Measurements from ENCODE around the gene LETMD1. TPM values are rescaled to one million over a fixed set of nuclear protein-coding genes. Genes with fewer than 3 reads are reported as not detected.

The LETMD1 gene
- total RNA-seq, 2 donors from 2014 or later, result 56.2 to 56.6 TPM

DNA sequence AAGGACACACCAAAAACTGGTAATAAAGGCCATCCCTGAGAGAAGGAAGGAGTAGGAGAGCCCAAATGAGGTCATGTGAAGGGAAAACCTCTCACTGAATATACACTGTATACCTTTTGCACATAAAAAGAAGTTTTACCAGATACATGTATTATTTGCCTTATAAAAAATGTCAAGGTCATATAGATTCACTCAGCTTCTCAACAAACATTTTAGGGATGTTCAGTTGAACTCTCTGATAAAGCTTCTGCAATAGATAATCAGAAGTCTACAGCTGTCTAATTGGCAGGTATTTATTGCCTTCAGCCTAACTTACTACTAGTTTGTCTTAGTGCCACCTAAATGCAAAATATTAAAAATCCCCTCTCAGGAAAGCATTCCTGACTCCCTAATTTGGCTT, 30.7 kb upstream of the LETMD1 start:
- Mint-ChIP-seq H3K27ac (no peak overlapping the region), H3K27me3 (no peaks in the 10 kb centered on the region), H3K4me1 (peaks cover 19% of the 10 kb centered on the region), H3K4me3 (no peak overlapping the region), H3K36me3 (ENCODE audit: low read depth) (no peaks in the 10 kb centered on the region)
- no peaks in the 10 kb centered on the region for H3K9me3 ChIP-seq (ENCODE audit: control insufficient read depth, low read length, poor library complexity, severe bottlenecking)
- DNase-seq, result no peak
- ATAC-seq, result no peak

DNA sequence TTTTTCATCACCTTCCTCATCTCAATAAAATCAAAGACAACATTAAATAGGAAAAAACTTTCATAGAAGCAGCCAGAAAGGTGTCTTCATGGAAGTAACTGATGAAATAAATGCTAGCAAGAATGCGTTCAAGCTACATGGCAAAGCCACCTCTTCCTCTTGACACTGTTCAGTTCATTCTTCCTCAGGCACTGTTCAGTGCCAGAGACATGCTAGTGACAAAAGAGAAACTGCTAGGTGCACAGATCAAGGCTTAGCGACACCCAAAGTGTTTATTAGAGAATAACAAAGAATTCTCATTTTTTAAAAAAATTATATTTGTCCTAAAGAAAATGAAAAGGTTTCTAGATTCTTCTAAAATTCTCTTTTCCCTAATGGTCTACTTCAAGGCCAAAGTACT, 29.2 kb upstream of the LETMD1 start:
- H3K4me1 Mint-ChIP-seq, result peaks cover 15% of the 10 kb centered on the region
- ATAC-seq (no peak), DNase-seq (no peak)
- no peaks in the 10 kb centered on the region for H3K9me3 ChIP-seq (ENCODE audit: control insufficient read depth, low read length, poor library complexity, severe bottlenecking)
- no peak overlapping the region for H3K4me3 Mint-ChIP-seq
- H3K36me3 Mint-ChIP-seq (ENCODE audit: low read depth), result no peaks in the 10 kb centered on the region
- no peaks in the 10 kb centered on the region for H3K27me3 Mint-ChIP-seq
- H3K27ac Mint-ChIP-seq, result no peak overlapping the region

- ATAC-seq, result no peak
- no peaks in the 10 kb centered on the region for H3K9me3 ChIP-seq (ENCODE audit: control insufficient read depth, low read length, poor library complexity, severe bottlenecking)
- DNase-seq, result no peak
- peak overlapping the region; percentile 8 for H3K27ac Mint-ChIP-seq
- peaks cover 25% of the 10 kb centered on the region for H3K4me1 Mint-ChIP-seq
- H3K4me3 Mint-ChIP-seq, result no peak overlapping the region
- H3K27me3 Mint-ChIP-seq, result no peaks in the 10 kb centered on the region
- H3K36me3 Mint-ChIP-seq (ENCODE audit: low read depth), result no peaks in the 10 kb centered on the region
Measured at GRCh38 chr12:51019927-51020326, 28.2 kb upstream of the LETMD1 start.

- Mint-ChIP-seq H3K4me3 (peak overlapping the region; percentile 69), H3K36me3 (ENCODE audit: low read depth) (no peaks in the 10 kb centered on the region), H3K4me1 (peaks cover 32% of the 10 kb centered on the region), H3K27ac (no peak overlapping the region), H3K27me3 (no peaks in the 10 kb centered on the region)
- ATAC-seq, result no peak
- H3K9me3 ChIP-seq (ENCODE audit: control insufficient read depth, low read length, poor library complexity, severe bottlenecking), result no peaks in the 10 kb centered on the region
- no peak for DNase-seq
Measured at GRCh38 chr12:51020448-51021182, 27.5 kb upstream of the LETMD1 start.

- peaks cover 37% of the 10 kb centered on the region for H3K4me1 Mint-ChIP-seq
- H3K4me3 Mint-ChIP-seq, result no peak overlapping the region
- no peaks in the 10 kb centered on the region for H3K9me3 ChIP-seq (ENCODE audit: control insufficient read depth, low read length, poor library complexity, severe bottlenecking)
- no peak for ATAC-seq
- H3K36me3 Mint-ChIP-seq (ENCODE audit: low read depth), result peaks cover 2% of the 10 kb centered on the region
- peak overlapping the region; percentile 37 for H3K27ac Mint-ChIP-seq
- H3K27me3 Mint-ChIP-seq, result no peaks in the 10 kb centered on the region
- no peak for DNase-seq
Measured at GRCh38 chr12:51021694-51022093, 26.4 kb upstream of the LETMD1 start.

DNA sequence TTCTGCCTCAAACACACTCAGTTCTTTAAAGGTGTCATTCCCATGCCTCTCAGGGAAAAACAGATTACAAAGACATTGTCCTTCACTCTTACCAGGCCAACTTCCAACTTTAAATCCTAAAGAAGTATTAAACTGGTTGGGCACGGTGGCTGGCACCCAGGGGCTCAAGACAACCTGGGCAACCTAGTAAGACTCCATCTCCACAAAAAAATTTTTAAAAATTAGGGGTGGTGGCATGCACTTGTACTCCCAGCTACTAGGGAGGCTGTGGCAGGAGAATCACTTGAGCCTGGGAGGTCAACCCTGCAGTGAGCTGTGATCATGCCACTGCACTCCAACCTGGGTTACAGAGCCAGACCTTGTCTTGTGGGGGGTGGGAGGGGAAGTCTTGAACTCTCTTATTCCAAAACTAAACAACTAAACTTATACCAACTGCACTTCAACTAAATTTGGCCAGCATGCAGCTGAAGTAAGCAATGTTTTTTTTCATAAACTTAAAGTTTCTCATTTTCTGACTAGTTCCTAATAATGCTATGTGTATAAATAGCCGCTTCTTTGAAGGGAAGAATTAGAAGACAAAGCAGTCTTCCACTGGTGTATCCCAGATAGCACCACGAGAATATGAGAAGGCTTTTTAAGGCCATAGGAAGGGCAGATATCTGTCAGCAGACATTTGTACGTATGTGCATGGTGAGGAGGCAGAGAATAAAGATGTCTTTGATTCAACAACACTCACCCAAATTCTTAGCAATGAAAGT, 24.3 kb upstream of the LETMD1 start:
- peaks cover 2% of the 10 kb centered on the region for H3K36me3 Mint-ChIP-seq (ENCODE audit: low read depth)
- DNase-seq (no peak), ATAC-seq (no peak)
- H3K27me3 Mint-ChIP-seq, result peaks cover 3% of the 10 kb centered on the region
- H3K4me1 Mint-ChIP-seq, result peaks cover 38% of the 10 kb centered on the region
- peak overlapping the region; percentile 99 for H3K4me3 Mint-ChIP-seq
- H3K9me3 ChIP-seq (ENCODE audit: control insufficient read depth, low read length, poor library complexity, severe bottlenecking), result no peaks in the 10 kb centered on the region
- H3K27ac Mint-ChIP-seq, result peak overlapping the region; percentile 95

GRCh38 chr12:51025338-51025835, 22.7 kb upstream of the LETMD1 start:
- H3K4me1 Mint-ChIP-seq, result peaks cover 38% of the 10 kb centered on the region
- peaks cover 2% of the 10 kb centered on the region for H3K36me3 Mint-ChIP-seq (ENCODE audit: low read depth)

DNA sequence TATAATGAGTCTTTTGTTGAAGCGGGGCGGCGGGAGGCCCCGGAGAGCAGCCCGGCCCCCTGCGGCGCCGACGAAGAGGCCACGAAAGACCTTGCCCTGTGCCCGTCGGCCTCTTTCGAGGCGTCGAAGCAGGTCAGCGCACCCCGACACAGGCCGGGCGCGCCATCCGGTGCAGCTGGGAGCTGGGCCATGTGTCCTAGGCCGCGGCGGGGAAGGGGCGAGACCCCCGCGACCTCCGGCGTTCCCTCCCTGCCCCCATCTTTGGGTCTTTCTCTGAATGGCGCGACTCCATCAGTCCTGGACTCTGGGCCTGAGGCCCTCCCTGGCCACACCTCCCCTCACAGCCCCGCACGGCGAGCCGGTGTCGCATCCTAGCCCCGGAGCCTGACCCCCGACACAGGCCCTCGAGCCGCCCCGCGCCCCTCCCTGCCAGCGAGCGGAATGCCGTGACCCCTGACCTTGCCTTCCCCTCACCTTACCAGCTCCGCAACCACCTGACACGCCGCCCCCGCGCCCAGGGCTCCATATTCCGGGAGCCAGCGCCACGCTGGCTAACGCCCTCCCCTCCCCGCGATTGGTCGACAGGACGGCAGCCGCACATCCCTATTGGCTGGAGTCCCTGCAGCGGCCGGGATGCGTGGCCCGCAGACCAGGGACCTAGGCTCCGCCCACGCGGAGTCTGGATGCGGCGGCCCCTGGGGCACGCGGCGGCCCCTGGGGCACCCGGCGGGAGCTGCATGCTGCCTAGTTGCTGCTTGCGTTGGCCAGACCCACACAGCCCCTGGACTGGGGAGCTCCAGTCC, 22.1 kb upstream of the LETMD1 start, which contains the start of gene SLC11A2:
TSS of gene SLC11A2 (minus strand) at position 549 of the 803 bp plus-strand sequence. CDS start 15,656 bp downstream, outside the sequence.
- Mint-ChIP-seq H3K4me3 (peak within 1 kb of the TSS; percentile 99), H3K36me3 (ENCODE audit: low read depth) (peaks cover 2% of the 10 kb centered on the region), H3K4me1 (peaks cover 36% of the 10 kb centered on the region), H3K27me3 (peaks cover 4% of the 10 kb centered on the region), H3K27ac (peak within 1 kb of the TSS; percentile 95)
- peak; percentile 95 for ATAC-seq
- H3K9me3 ChIP-seq (ENCODE audit: control insufficient read depth, low read length, poor library complexity, severe bottlenecking), result no peaks in the 10 kb centered on the region
- DNase-seq, result peak; percentile 80 to 91 (median 89)

More at GRCh38 chr12:51025338-51025835, 22.7 kb upstream of the LETMD1 start:
- peak overlapping the region; percentile 95 for H3K27ac Mint-ChIP-seq
- ATAC-seq (no peak), DNase-seq (no peak)
- H3K4me3 Mint-ChIP-seq, result peak overlapping the region; percentile 99
- no peaks in the 10 kb centered on the region for H3K9me3 ChIP-seq (ENCODE audit: control insufficient read depth, low read length, poor library complexity, severe bottlenecking)
- H3K27me3 Mint-ChIP-seq, result peaks cover 4% of the 10 kb centered on the region

DNA sequence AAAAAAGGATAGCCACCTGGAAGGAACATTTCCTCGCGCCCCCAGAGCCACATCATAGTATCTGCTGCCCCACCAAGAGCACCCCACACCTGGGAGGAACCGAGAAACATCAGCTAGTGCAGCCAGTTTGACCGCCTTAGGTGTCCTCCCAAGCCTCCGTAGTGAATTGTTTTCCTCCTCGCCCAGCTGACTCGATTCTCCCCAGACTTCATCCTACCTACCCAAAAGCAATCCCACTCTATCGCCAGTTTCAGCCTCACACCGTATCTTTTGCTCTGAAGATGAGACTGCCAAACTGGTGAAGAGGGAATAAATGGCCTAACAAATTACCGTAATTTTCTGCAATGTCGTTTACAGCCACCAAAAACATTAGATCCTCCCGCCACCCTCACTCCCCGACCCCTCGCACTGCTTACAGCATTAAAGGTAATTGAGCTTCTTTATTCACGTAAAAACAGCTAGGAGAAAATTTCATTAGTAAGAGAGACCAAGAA, 20.7 kb upstream of the LETMD1 start:
- peaks cover 4% of the 10 kb centered on the region for H3K27me3 Mint-ChIP-seq
- peak overlapping the region; percentile 95 for H3K27ac Mint-ChIP-seq
- ATAC-seq, result no peak
- DNase-seq, result no peak
- peak overlapping the region; percentile 74 for H3K4me3 Mint-ChIP-seq
- peaks cover 29% of the 10 kb centered on the region for H3K4me1 Mint-ChIP-seq
- no peaks in the 10 kb centered on the region for H3K9me3 ChIP-seq (ENCODE audit: control insufficient read depth, low read length, poor library complexity, severe bottlenecking)
- peaks cover 2% of the 10 kb centered on the region for H3K36me3 Mint-ChIP-seq (ENCODE audit: low read depth)

GRCh38 chr12:51028126-51028812, 19.9 kb upstream of the LETMD1 start:
- Mint-ChIP-seq H3K4me3 (peak overlapping the region; percentile 74), H3K4me1 (peaks cover 26% of the 10 kb centered on the region), H3K27me3 (peaks cover 4% of the 10 kb centered on the region), H3K36me3 (ENCODE audit: low read depth) (peaks cover 2% of the 10 kb centered on the region), H3K27ac (no peak overlapping the region)
- DNase-seq (no peak), ATAC-seq (no peak)
- no peaks in the 10 kb centered on the region for H3K9me3 ChIP-seq (ENCODE audit: control insufficient read depth, low read length, poor library complexity, severe bottlenecking)

- H3K9me3 ChIP-seq (ENCODE audit: control insufficient read depth, low read length, poor library complexity, severe bottlenecking), result no peaks in the 10 kb centered on the region
- ATAC-seq (no peak), DNase-seq (no peak)
- Mint-ChIP-seq H3K36me3 (ENCODE audit: low read depth) (peaks cover 2% of the 10 kb centered on the region), H3K4me3 (no peak overlapping the region), H3K4me1 (peaks cover 26% of the 10 kb centered on the region), H3K27ac (no peak overlapping the region), H3K27me3 (peaks cover 4% of the 10 kb centered on the region)
Measured at GRCh38 chr12:51028813-51029150, 19.3 kb upstream of the LETMD1 start.

GRCh38 chr12:51033048-51033447, 15.1 kb upstream of the LETMD1 start:
- Mint-ChIP-seq H3K4me1 (no peaks in the 10 kb centered on the region), H3K27me3 (peaks cover 4% of the 10 kb centered on the region), H3K4me3 (no peak overlapping the region), H3K36me3 (ENCODE audit: low read depth) (no peaks in the 10 kb centered on the region), H3K27ac (no peak overlapping the region)
- no peaks in the 10 kb centered on the region for H3K9me3 ChIP-seq (ENCODE audit: control insufficient read depth, low read length, poor library complexity, severe bottlenecking)
- ATAC-seq (no peak), DNase-seq (no peak)
